ENCODE results near the gene MT1G.
"Not testable (repeated sequence)": the region's sequence is repeated elsewhere in the genome, so short reads cannot be mapped to it uniquely, and the experiment has no call there.

The MT1G gene

GRCh38 chr16:56634715-56635440, 33.0 kb downstream of the MT1G start:
- DNase-seq = no peak

- DNase-seq = no peak
Measured at GRCh38 chr16:56633535-56633934, 34.3 kb downstream of the MT1G start.

- DNase-seq = no peak
Measured at GRCh38 chr16:56632848-56633365, 35.0 kb downstream of the MT1G start.

- DNase-seq = no peak
Measured at GRCh38 chr16:56632156-56632847, 35.6 kb downstream of the MT1G start, which contains the start of gene MT1M. Gene MT1M, plus strand, starts transcription at chr16:56632659. Its CDS starts 73 bp downstream, at chr16:56632732.

GRCh38 chr16:56631832-56632155, 36.1 kb downstream of the MT1G start:
- no peak for DNase-seq

GRCh38 chr16:56631197-56631596, 36.7 kb downstream of the MT1G start:
- DNase-seq = no peak

- no peak for DNase-seq
Measured at GRCh38 chr16:56630134-56630533, 37.7 kb downstream of the MT1G start.

GRCh38 chr16:56629531-56629930, 38.3 kb downstream of the MT1G start:
- DNase-seq = no peak

- no peak for DNase-seq
Measured at GRCh38 chr16:56628486-56629350, 39.1 kb downstream of the MT1G start.

GRCh38 chr16:56626685-56627084, 41.2 kb downstream of the MT1G start:
- no peak for DNase-seq

GRCh38 chr16:56625943-56626654, 41.8 kb downstream of the MT1G start:
- DNase-seq = no peak

GRCh38 chr16:56625140-56625942, 42.5 kb downstream of the MT1G start, which contains the start of gene MT1E:
Gene MT1E, plus strand, starts transcription at chr16:56625781. Its CDS starts 71 bp downstream, at chr16:56625852.
- no peak for DNase-seq

- no peak for DNase-seq
Measured at GRCh38 chr16:56623637-56624036, 44.2 kb downstream of the MT1G start.

GRCh38 chr16:56623184-56623583, 44.7 kb downstream of the MT1G start:
- DNase-seq = not testable (repeated sequence)

GRCh38 chr16:56621665-56622445, 46.0 kb downstream of the MT1G start:
- not testable (repeated sequence) for DNase-seq

GRCh38 chr16:56620339-56620897, 47.4 kb downstream of the MT1G start:
- DNase-seq = no peak

GRCh38 chr16:56618138-56618537, 49.7 kb downstream of the MT1G start:
- DNase-seq = no peak

GRCh38 chr16:56617212-56618085, 50.4 kb downstream of the MT1G start:
- DNase-seq = no peak

Measured in NCI-H524 treated with DMSO at 0.1 percent for 48 hours (cell line).